A673 (cell line): Measurements from ENCODE around the gene CFAP57. TPM values are rescaled to one million over a fixed set of nuclear protein-coding genes. Genes with fewer than 3 reads are reported as not detected.

Source experiments
- BruUV-seq: library from RNA; stranded (reverse); fragments of 400-500 nt; replicated peaks from 2 replicates; lab custom pipeline; 2021; lab: Mats Ljungman, UMichigan
- CTCF ChIA-PET: fragments of 300-600 bp; sonication (Branson Sonifier 250); formaldehyde crosslinking; loops from one replicate; lab custom pipeline; 2022; ENCODE audit warnings: antibody characterized with exemption; lab: Charles Lee
- POLR2A ChIA-PET: fragments of 300-600 bp; sonication (Branson Sonifier 250); formaldehyde crosslinking; loops from one replicate; lab custom pipeline; 2022; ENCODE audit warnings: antibody characterized with exemption; ENCODE audit not compliant: low non-redundant PET; lab: Charles Lee
- DNase-seq: peaks from one replicate; pipeline ENCODE4 v3.0.0-alpha.2; 2015; ENCODE audit warnings: low spot score
- H3K27ac ChIP-seq: fragments of 200-600 bp; sonication (generic); 2 replicates; pipeline ENCODE4 v1.5.1; 2016; ENCODE audit warnings: mixed run types, low read depth, mild to moderate bottlenecking, mixed read lengths, antibody characterized with exemption, low read length; ENCODE audit not compliant: poor library complexity, severe bottlenecking
- H3K27me3 ChIP-seq: fragments of 200-600 bp; sonication (generic); replicated peaks from 2 replicates; pipeline ENCODE4 v1.6.1; 2017; ENCODE audit warnings: mixed run types, low read depth, mild to moderate bottlenecking, mixed read lengths, antibody characterized with exemption, low read length; ENCODE audit not compliant: insufficient read depth, poor library complexity
- H3K36me3 ChIP-seq: fragments of 200-600 bp; sonication (generic); 2 replicates; pipeline ENCODE4 v1.6.1; 2016; ENCODE audit warnings: mixed run types, mild to moderate bottlenecking, mixed read lengths, antibody characterized with exemption, low read length; ENCODE audit not compliant: insufficient read depth, poor library complexity, severe bottlenecking
- H3K4me1 ChIP-seq: fragments of 200-600 bp; sonication (generic); 2 replicates; pipeline ENCODE4 v1.6.1; 2017; ENCODE audit warnings: mixed run types, mild to moderate bottlenecking, mixed read lengths, antibody characterized with exemption, low read length; ENCODE audit not compliant: insufficient read depth, poor library complexity, severe bottlenecking
- H3K4me3 ChIP-seq: fragments of 200-600 bp; sonication (generic); 2 replicates; pipeline ENCODE4 v1.5.1; 2016; ENCODE audit warnings: low read depth, mixed run types, mild to moderate bottlenecking, mixed read lengths, low read length; ENCODE audit not compliant: poor library complexity, severe bottlenecking
- H3K9me3 ChIP-seq: fragments of 200-600 bp; sonication (generic); 2 replicates; pipeline ENCODE4 v1.6.1; 2016; ENCODE audit warnings: mixed run types, low read depth, mild to moderate bottlenecking, mixed read lengths, antibody characterized with exemption, low read length; ENCODE audit not compliant: poor library complexity, severe bottlenecking
- EZH2 ChIP-seq: fragments of 200-600 bp; sonication (generic); IDR thresholded peaks from 2 replicates; pipeline ENCODE4 v1.6.1; 2017; ENCODE audit warnings: borderline replicate concordance, low read depth, mild to moderate bottlenecking, mixed read lengths, antibody characterized with exemption, low read length; ENCODE audit not compliant: poor library complexity, severe bottlenecking
- intact Hi-C: fragments of 100-400 bp; cut with micrococcal nuclease; formaldehyde crosslinking; loops from one replicate; pipeline ENCODE4 v1.10.0; 2022; ENCODE audit not compliant: unreplicated experiment
- total RNA-seq: library from RNA; stranded (reverse); gene quantifications from 2 replicates; pipeline ENCODE4 v1.2.3, GENCODE V29; 2021
- TF ChIP-seq, protein P1 (sequence below): fragments of 300-800, 200-600 bp; sonication (generic); conservative IDR thresholded peaks from 2 replicates; pipeline ENCODE4 v1.5.1; 2017; ENCODE audit warnings: low read depth, mild to moderate bottlenecking, antibody characterized with exemption, low read length, moderate library complexity, mixed read lengths

CFAP57 gene
- total RNA-seq, 1 experiment from 2014 or later, result 0.73 TPM

DNA sequence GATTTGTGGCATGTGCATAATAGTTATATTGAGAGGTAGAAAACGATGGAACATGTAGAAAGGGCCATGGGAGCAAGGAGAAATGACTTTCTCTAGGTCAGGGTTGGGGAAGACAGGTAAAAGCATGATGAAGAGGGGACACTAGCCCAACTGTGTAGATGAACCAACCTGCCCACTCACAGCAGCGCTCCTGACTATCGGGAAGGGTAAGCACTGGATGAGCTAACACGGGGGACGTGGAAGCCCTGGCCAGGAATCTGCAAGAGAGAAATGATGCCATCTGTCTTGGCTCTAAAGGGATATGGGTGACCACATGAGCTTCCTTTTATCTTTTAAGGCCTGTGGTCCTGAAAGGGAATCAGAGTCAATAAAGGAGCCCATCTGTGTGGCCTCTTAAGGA is 61.5 kb downstream of the CFAP57 start:
- DNase-seq, result no peak
- Histone ChIP-seq H3K27ac (no peak overlapping the region), H3K27me3 (no peaks in the 10 kb centered on the region), H3K9me3 (no peaks in the 10 kb centered on the region), H3K36me3 (no peaks in the 10 kb centered on the region), H3K4me1 (no peaks in the 10 kb centered on the region), H3K4me3 (no peak overlapping the region)
- CTCF ChIA-PET, result no interaction called here
- POLR2A ChIA-PET, result no interaction called here
- no peak for TF ChIP-seq EZH2
- TF ChIP-seq, protein P1, sequence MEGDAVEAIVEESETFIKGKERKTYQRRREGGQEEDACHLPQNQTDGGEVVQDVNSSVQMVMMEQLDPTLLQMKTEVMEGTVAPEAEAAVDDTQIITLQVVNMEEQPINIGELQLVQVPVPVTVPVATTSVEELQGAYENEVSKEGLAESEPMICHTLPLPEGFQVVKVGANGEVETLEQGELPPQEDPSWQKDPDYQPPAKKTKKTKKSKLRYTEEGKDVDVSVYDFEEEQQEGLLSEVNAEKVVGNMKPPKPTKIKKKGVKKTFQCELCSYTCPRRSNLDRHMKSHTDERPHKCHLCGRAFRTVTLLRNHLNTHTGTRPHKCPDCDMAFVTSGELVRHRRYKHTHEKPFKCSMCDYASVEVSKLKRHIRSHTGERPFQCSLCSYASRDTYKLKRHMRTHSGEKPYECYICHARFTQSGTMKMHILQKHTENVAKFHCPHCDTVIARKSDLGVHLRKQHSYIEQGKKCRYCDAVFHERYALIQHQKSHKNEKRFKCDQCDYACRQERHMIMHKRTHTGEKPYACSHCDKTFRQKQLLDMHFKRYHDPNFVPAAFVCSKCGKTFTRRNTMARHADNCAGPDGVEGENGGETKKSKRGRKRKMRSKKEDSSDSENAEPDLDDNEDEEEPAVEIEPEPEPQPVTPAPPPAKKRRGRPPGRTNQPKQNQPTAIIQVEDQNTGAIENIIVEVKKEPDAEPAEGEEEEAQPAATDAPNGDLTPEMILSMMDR, result no peak
- intact Hi-C loops, result no loop called here
- no TSS peak for BruUV-seq

DNA sequence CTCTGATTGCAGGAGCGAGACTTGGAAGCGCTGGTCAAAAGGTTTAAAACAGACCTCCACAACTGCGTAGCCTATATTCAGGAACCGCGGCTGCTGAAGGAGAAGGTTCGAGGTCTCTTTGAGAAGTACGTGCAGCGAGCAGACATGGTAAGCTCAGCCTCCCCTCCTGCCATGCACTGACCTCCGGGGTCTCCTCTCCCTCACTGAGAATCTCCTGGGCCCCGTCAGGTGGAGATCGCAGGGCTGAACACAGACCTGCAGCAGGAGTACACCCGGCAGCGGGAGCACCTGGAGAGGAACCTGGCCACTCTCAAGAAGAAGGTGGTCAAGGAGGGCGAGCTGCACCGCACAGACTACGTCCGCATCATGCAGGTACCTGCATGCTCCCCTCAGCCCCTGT is 62.1 kb downstream of the CFAP57 start:
- Histone ChIP-seq H3K9me3 (no peaks in the 10 kb centered on the region), H3K27ac (no peak overlapping the region), H3K36me3 (no peaks in the 10 kb centered on the region), H3K4me1 (no peaks in the 10 kb centered on the region), H3K4me3 (no peak overlapping the region), H3K27me3 (no peaks in the 10 kb centered on the region)
- intact Hi-C loops, result no loop called here
- DNase-seq, result no peak
- POLR2A ChIA-PET, result no interaction called here
- CTCF ChIA-PET, result no interaction called here
- no TSS peak for BruUV-seq
- TF ChIP-seq, protein P1, result no peak
- no peak for TF ChIP-seq EZH2

DNA sequence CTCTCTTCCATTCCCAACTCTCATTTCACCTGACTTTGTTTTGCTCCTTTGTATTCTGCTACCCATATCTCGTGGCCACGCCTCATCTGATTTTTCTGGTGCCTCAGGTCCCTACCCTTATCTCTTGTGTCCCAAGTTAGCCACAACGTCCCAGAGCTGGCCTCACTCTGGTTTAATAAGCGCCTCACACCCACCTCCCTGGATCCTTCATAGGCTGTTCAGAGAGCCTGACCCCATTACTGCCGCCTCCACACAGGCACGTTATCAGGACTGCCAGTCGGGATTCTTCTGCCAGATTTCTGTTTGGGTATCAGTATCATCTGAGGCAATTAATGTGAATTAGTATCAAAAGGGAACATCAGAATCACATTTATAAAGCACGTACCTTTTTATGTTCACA is 62.9 kb downstream of the CFAP57 start:
- CTCF ChIA-PET, result no interaction called here
- TF ChIP-seq, protein P1, result no peak
- no peak for TF ChIP-seq EZH2

More for the DNA sequence above, 62.9 kb downstream of the CFAP57 start:
- intact Hi-C loops, result no loop called here
- no TSS peak for BruUV-seq
- H3K9me3 ChIP-seq, result no peaks in the 10 kb centered on the region
- no peaks in the 10 kb centered on the region for H3K36me3 ChIP-seq
- no peaks in the 10 kb centered on the region for H3K27me3 ChIP-seq
- no peaks in the 10 kb centered on the region for H3K4me1 ChIP-seq
- no peak overlapping the region for H3K27ac ChIP-seq
- no peak overlapping the region for H3K4me3 ChIP-seq
- no peak for DNase-seq
- POLR2A ChIA-PET, result no interaction called here
